Muscle layer of colon (tissue), 2 donors: ENCODE measurements around the gene ARHGAP30.

Experiments used
- H3K27ac ChIP-seq: one replicate; pipeline ENCODE4 v1.7.0; 2013; ENCODE audit warnings: low read depth, mild to moderate bottlenecking, low read length, moderate library complexity
- H3K27me3 ChIP-seq, 2 donors: one replicate each; pipeline ENCODE4 v1.7.0; 2013; ENCODE audit warnings: low read length in 2 of 2, mild to moderate bottlenecking in 2 of 2; ENCODE audit not compliant: insufficient read depth in 2 of 2, control insufficient read depth in 1 of 2
- H3K36me3 ChIP-seq: one replicate; pipeline ENCODE4 v1.7.0; 2013; ENCODE audit warnings: mild to moderate bottlenecking, low read length; ENCODE audit not compliant: insufficient read depth
- H3K4me1 ChIP-seq: one replicate; pipeline ENCODE4 v1.7.0; 2013; ENCODE audit warnings: mild to moderate bottlenecking, low read length; ENCODE audit not compliant: insufficient read depth
- H3K4me3 ChIP-seq, 2 donors: one replicate each; pipeline ENCODE4 v1.7.0; 2013; ENCODE audit warnings: low read length in 2 of 2, low read depth in 1 of 2, mild to moderate bottlenecking in 1 of 2, moderate library complexity in 1 of 2
- H3K9ac ChIP-seq: one replicate; pipeline ENCODE4 v1.7.0; 2013; ENCODE audit warnings: low read length
- H3K9me3 ChIP-seq: one replicate; pipeline ENCODE4 v1.7.0; 2013; ENCODE audit warnings: mild to moderate bottlenecking, low read length
- donor health status: abdominal sarcoma.
- donor health status: Adenocarcinoma of cecum.

ARHGAP30 gene

DNA sequence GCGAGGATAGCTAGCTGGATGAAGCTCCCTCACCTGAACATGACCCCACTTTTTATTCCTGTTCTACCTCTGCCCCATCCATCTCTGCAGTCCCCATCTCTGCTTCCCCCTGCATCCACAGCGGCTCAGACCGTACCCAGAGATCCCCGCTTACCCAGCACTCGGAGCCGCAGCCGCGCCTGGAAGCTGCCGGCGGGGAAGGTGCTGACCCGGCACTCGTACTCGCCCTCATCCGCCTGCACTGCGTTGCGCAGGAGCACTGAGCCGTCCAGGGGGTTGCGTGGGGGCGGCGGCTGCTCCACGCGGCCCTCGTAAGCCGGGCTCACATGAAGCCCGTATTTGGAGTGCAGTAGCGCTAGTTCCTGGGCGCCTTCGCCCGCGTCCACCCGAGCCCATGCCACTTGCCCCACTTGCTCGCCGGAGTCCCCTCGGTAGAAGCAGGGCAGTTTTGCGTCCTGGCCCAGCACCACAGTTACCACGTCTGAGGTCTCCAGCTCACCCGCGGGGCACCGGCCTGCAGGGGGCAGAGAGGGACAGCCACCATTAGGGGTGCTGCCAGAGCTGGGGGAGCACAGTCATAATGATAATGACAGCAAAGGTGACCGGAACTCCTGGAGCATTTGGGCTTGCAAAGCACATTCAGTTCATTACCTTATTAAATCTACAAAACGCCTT is 9.9 kb upstream of the ARHGAP30 start:
- H3K27ac ChIP-seq: no peak overlapping the region
- peaks cover 0 to 6% of the 10 kb centered on the region in 2 donors for H3K27me3 ChIP-seq
- H3K36me3 ChIP-seq: no peaks in the 10 kb centered on the region
- no peaks in the 10 kb centered on the region for H3K4me1 ChIP-seq
- no peaks in the 10 kb centered on the region for H3K9me3 ChIP-seq
- no peak overlapping the region for H3K9ac ChIP-seq
- no peak overlapping the region for H3K4me3 ChIP-seq

DNA sequence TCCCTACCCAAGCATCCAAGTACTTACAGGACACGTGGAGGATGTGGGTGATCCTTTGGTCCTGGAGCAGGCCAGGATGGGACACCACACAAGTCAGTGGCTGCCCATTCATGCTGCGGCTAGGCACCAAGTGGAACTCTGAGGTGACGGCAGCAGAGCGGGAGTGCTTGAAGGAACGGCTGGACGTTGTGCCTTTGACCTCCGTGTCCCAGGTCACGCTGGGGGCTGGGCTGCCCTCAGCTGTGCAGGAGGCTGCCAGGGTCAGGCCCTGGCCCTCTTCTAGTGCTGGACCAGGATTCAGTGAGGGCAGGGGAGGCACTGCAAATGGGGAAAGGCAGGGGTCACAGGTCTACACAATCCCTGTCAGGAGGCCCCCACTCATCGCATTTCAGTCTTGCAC is 7.7 kb upstream of the ARHGAP30 start:
- no peak overlapping the region for H3K9ac ChIP-seq
- H3K36me3 ChIP-seq: no peaks in the 10 kb centered on the region
- H3K4me1 ChIP-seq: no peaks in the 10 kb centered on the region
- H3K27me3 ChIP-seq: peaks cover 0 to 6% of the 10 kb centered on the region in 2 donors
- no peaks in the 10 kb centered on the region for H3K9me3 ChIP-seq
- no peak overlapping the region for H3K4me3 ChIP-seq
- H3K27ac ChIP-seq: no peak overlapping the region

DNA sequence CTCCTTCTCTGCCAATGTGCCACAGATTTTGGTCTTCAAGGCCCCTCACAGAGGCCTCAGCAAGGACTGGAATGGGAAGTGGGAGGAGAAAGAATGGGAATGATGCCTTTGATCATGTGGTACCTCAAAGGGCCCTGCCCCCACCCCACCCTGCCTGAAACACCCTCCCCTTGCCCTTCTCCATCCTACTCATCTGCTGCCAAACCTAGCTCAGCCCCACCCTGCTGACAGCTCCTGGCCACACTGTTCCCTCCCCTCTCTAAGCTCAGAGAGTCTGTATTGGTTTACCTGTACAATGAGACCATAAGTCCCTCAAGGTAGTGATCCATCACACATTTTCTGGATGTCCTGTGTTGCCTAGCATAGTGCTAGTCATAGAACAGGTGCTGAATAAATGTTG is 6.7 kb upstream of the ARHGAP30 start:
- Histone ChIP-seq H3K9ac (no peak overlapping the region), H3K9me3 (no peaks in the 10 kb centered on the region), H3K4me3 (no peak overlapping the region), H3K27ac (no peak overlapping the region), H3K4me1 (no peaks in the 10 kb centered on the region), H3K36me3 (no peaks in the 10 kb centered on the region), H3K27me3 (peaks cover 0 to 6% of the 10 kb centered on the region in 2 donors)

DNA sequence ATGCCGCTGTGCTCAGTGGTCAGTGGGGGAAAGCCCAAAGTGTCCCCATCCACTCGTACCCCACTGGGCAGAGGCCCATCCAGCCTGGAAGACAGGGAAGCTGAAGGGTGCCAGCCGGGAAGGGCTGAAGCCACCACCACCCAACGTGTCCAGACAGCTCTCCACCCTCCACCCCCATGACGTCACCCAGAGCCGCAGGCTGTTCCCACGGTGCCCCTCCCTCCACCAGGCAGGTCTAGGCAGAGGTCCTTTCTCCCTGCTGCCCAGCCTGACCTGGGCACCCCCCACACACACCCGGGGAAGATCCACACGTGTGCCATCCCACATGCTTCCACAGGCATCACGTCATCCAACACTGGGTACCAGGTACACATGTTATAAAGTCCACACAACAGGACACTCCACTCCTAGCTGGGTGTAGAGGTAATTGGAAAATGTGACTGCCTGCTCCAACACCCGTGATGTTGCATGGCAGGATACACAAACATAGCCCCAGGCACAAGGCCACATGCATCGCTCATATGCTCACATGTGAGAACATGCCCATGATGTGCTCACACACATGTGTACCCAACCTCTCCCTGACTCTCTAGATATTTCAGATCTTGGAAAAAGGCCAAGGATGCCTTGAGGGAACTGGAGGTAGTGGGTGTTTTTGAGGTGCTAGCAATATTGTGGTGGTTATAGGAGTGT is 5.1 kb upstream of the ARHGAP30 start:
- Histone ChIP-seq H3K36me3 (no peaks in the 10 kb centered on the region), H3K4me3 (no peak overlapping the region), H3K27me3 (peaks cover 0 to 6% of the 10 kb centered on the region in 2 donors), H3K9ac (no peak overlapping the region), H3K27ac (no peak overlapping the region), H3K9me3 (no peaks in the 10 kb centered on the region), H3K4me1 (no peaks in the 10 kb centered on the region)

DNA sequence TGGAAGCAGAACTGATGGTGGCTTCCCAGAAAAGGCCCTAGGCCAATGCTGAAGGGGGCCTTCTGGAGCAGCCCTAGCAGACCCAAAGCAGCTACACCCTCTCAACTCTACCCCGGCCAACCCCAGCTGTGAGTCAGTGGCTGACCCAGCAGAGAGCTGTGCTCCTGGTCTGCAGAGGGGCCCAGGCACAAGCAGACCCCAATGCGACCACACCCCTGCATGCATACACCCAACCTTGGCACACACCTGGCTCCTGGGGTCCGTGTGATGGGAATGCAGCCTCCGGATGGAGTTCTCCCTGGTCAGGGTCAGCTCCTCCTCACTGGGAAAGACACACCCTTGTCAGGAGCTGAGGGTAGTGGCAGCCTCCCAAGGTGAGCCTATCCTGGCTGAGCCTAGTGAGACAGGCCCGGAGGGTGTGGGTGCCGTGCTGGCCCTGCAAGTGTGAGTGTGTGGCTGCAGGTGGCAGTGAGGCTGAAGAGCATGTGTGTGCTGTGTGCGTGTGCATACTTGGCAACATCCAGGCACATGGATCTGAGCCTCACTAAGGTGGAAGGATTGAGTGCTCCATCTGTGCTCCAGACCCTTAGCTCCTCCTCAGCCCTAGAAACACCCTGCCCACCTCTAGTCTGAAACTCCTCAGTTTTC is 3.9 kb upstream of the ARHGAP30 start:
- H3K4me3 ChIP-seq: no peak overlapping the region

DNA sequence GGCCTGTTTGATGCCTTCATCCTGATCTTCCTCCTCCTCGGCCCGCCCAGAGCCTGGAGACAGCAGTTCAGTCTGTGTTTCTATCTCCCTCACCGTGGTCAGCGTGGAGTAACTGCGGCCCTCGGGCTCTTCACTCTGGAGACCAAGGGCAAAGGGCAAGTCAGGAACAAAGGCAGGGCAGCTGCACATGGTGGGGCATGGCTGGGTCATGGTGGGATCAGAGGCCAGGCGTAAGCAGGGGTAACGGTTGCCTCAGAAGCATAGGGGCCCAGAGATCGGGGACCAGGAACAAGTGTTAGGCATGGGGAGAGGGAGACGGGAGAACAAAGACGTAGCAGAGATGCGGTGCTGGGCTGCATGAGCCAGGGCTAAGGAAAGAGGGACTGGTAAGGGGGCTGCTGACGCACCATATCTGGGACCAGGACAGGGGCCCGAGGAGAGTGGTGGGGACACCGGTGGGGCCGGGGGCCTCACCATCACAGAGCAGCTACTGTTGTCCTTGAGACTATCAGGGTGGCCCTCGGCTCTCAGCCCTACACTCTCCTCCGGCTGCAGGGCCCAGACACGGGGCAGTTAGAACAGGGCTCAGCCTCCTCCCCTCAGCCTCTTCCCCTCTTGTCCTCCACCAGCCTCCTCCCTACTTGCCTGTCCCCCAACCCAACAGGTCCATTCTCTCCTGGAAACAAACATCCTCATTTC is 3.2 kb upstream of the ARHGAP30 start:
- H3K4me1 ChIP-seq: no peaks in the 10 kb centered on the region
- H3K4me3 ChIP-seq: no peak overlapping the region
- H3K9me3 ChIP-seq: no peaks in the 10 kb centered on the region
- no peak overlapping the region for H3K9ac ChIP-seq
- H3K27me3 ChIP-seq: no peaks in the 10 kb centered on the region
- H3K27ac ChIP-seq: no peak overlapping the region
- no peaks in the 10 kb centered on the region for H3K36me3 ChIP-seq

More for the DNA sequence above, 3.9 kb upstream of the ARHGAP30 start:
- H3K9ac ChIP-seq: no peak overlapping the region
- no peaks in the 10 kb centered on the region for H3K36me3 ChIP-seq
- H3K27ac ChIP-seq: no peak overlapping the region
- no peaks in the 10 kb centered on the region for H3K27me3 ChIP-seq
- H3K4me1 ChIP-seq: no peaks in the 10 kb centered on the region
- H3K9me3 ChIP-seq: no peaks in the 10 kb centered on the region

DNA sequence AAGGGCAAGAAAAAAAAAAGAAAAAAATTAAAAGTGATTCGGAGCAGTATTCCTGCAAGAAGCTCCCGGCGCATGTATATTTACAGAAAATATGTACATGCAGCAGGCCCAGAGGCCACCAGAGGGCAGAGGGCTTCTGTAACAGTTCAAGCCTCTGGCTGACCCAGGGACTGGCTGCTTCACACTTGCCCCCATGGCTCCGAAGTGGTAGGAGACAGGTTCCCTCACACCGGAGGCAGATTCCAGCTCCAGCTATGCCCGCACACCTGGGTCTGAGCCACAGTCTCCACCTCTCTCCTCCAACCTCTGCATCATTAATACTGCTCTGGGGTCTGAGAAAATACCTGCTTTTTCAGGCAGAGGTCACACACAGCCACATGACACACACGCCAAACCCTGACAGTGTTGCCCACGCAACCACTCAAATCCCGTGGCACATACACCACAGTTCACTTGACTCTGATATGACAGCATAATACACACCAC is 2.2 kb upstream of the ARHGAP30 start:
- no peaks in the 10 kb centered on the region for H3K27me3 ChIP-seq

DNA sequence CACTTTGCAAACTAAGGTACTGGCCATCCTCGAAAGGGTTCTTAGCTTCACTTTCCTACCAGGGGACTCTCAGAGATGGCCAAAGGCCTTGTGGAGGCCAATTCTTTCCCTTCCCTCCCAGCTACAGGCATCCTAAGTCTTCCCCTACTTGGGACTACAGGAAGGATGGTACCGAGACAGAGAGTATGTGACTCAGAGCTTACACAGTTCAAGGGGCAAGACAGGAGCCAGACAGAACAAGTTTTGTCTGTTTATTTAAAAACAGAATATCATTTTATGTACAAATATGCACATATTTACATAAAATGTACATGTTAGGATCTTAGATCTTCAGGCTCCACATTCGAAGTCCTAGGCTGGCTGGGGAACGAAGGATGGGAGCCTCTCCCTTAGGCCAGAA is 1.1 kb upstream of the ARHGAP30 start:
- Histone ChIP-seq H3K27ac (no peak overlapping the region), H3K9me3 (no peaks in the 10 kb centered on the region), H3K27me3 (no peaks in the 10 kb centered on the region), H3K36me3 (no peaks in the 10 kb centered on the region), H3K4me3 (no peak overlapping the region), H3K9ac (no peak overlapping the region), H3K4me1 (no peaks in the 10 kb centered on the region)

More for the DNA sequence above, 2.2 kb upstream of the ARHGAP30 start:
- no peak overlapping the region for H3K4me3 ChIP-seq
- H3K9ac ChIP-seq: no peak overlapping the region
- no peaks in the 10 kb centered on the region for H3K4me1 ChIP-seq
- no peaks in the 10 kb centered on the region for H3K9me3 ChIP-seq
- H3K27ac ChIP-seq: no peak overlapping the region
- H3K36me3 ChIP-seq: no peaks in the 10 kb centered on the region

DNA sequence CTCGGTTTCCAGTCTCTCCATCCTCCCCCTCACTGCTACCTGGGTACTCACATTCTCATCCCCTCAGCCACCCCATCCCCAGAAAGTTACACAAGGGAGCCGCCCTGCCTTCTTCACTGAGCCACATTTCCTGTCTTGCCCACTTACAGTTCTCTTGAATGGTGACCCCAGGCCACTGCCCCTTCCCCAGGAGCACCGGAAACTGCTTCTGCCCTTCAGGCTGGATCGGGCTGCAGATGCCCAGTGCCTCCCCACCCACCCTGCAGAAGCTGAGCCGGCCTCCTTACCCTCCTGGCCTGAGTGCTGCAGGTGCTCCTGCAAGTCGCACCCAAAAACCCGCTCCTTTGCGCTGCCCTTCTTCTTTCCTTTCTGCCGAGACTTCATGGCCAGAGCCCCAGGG is 450 bp downstream of the ARHGAP30 start:
- H3K9ac ChIP-seq: no peak overlapping the region
- H3K4me3 ChIP-seq: peak overlapping the region in 1 of 2 donors; percentile 27
- H3K27ac ChIP-seq: peak overlapping the region; percentile 63
- no peaks in the 10 kb centered on the region for H3K27me3 ChIP-seq
- H3K9me3 ChIP-seq: no peaks in the 10 kb centered on the region
- no peaks in the 10 kb centered on the region for H3K36me3 ChIP-seq
- H3K4me1 ChIP-seq: no peaks in the 10 kb centered on the region

DNA sequence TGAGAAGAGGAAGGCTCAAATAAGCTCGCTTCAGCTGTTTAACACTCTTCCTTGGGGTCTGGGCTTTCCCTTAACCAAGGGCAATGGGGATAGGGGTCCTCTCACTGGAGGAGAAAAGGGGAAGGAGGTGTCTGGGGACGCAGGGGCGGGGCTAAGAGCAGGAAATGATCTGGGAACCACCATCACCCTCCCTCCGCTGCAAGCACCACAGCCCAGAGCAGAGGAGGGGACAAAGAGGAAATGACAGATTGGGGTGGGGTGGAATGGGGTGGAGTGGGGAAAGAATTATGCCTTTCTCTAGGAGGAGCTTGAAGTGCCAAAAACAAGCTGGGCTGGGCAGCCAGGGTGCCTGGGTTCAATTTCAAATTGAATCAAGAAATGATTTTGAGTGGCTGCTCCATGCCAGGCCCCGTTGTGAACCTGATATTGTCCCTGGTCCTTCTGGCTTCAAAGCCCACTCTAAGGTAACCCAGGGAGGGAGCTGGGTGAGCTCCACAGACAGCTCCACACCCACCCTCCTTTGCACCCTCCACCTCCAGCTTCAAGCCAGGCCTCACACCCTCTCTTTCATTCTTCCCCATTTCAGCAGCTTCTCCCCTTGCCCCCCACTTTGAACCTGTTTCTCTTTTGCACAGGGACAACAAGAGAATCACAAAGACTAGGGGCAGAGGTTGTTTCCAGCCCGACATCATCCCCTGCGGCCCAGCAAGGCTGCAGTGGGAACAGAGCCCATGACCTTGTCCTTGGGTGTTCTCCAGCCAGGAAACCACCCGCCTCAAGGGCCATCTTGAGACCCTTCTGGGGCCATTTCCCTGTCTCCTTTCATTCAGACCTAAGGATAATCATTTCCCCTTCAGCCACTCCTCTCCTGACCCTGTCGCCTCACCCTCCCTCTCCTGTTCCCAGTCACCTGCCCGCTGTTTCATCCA is 1.1 kb downstream of the ARHGAP30 start:
- Histone ChIP-seq H3K36me3 (no peaks in the 10 kb centered on the region), H3K9me3 (no peaks in the 10 kb centered on the region), H3K27ac (no peak overlapping the region), H3K4me3 (peak overlapping the region in 1 of 2 donors; percentile 27), H3K9ac (no peak overlapping the region), H3K4me1 (no peaks in the 10 kb centered on the region), H3K27me3 (no peaks in the 10 kb centered on the region)
